SK-N-SH treated with all-trans-retinoic acid at 6 μM for 48 hours (cell line): ENCODE measurements around the gene MACF1.

Source experiments
- ATAC-seq: fragments of 200-7000 bp; cut with Tn5 transposase; 3 replicates; pipeline ENCODE4 v1.9.1; 2020; ENCODE audit warnings: mild to moderate bottlenecking, moderate library complexity
- ARNTL ChIP-seq: fragments of 450-650 bp; formaldehyde crosslinking; IDR thresholded peaks from 2 replicates; pipeline ENCODE4 v1.5.0; 2020; ENCODE audit warnings: low read depth, mild to moderate bottlenecking, moderate library complexity, borderline replicate concordance
- BACH2 ChIP-seq: fragments of 250-450 bp; sonication (Bioruptor Pico); IDR thresholded peaks from 2 replicates; pipeline ENCODE4 v1.9.0; 2021; ENCODE audit warnings: mild to moderate bottlenecking, borderline replicate concordance
- CREB5 ChIP-seq: fragments of 250-450 bp; sonication (Bioruptor Pico); IDR thresholded peaks from 2 replicates; pipeline ENCODE4 v1.5.1; 2020; ENCODE audit warnings: low read depth, mild to moderate bottlenecking, moderate library complexity
- CSDC2 ChIP-seq: fragments of 250-450 bp; sonication (Bioruptor Pico); IDR thresholded peaks from 2 replicates; pipeline ENCODE4 v1.5.0; 2020; ENCODE audit warnings: mild to moderate bottlenecking, moderate library complexity
- ESRRG ChIP-seq: fragments of 250-450 bp; sonication (Bioruptor Pico); IDR thresholded peaks from 2 replicates; pipeline ENCODE4 v1.6.1; 2021; ENCODE audit warnings: mild to moderate bottlenecking
- GLIS3 ChIP-seq: fragments of 250-450 bp; sonication (Bioruptor Pico); IDR thresholded peaks from 2 replicates; pipeline ENCODE4 v1.5.0; 2020; ENCODE audit warnings: mild to moderate bottlenecking, moderate library complexity
- ISL1 ChIP-seq: fragments of 250-450 bp; sonication (Bioruptor Pico); IDR thresholded peaks from 2 replicates; pipeline ENCODE4 v2.1.2; 2022; ENCODE audit warnings: mild to moderate bottlenecking, moderate library complexity
- OSR1 ChIP-seq: fragments of 250-450 bp; sonication (Bioruptor Pico); IDR thresholded peaks from 2 replicates; pipeline ENCODE4 v1.8.0; 2022; ENCODE audit warnings: moderate library complexity, mild to moderate bottlenecking, inconsistent platforms
- PPARA ChIP-seq: fragments of 250-450 bp; sonication (Bioruptor Pico); IDR thresholded peaks from 2 replicates; pipeline ENCODE4 v1.5.0; 2020; ENCODE audit warnings: mild to moderate bottlenecking, borderline replicate concordance
- RARB ChIP-seq: fragments of 250-450 bp; sonication (Bioruptor Pico); IDR thresholded peaks from 2 replicates; pipeline ENCODE4 v1.8.0; 2021; ENCODE audit warnings: mild to moderate bottlenecking, moderate library complexity
- TCF4 ChIP-seq: fragments of 250-450 bp; sonication (Bioruptor Pico); IDR thresholded peaks from 2 replicates; pipeline ENCODE4 v1.8.0; 2021; ENCODE audit warnings: mild to moderate bottlenecking, moderate library complexity, borderline replicate concordance
- TOX ChIP-seq: fragments of 250-450 bp; sonication (Bioruptor Pico); IDR thresholded peaks from 2 replicates; pipeline ENCODE4 v1.8.0; 2021; ENCODE audit warnings: mild to moderate bottlenecking, moderate library complexity, borderline replicate concordance
- TSHZ2 ChIP-seq: fragments of 250-450 bp; sonication (Bioruptor Pico); IDR thresholded peaks from 2 replicates; pipeline ENCODE4 v1.5.0; 2020; ENCODE audit warnings: mild to moderate bottlenecking, moderate library complexity
- ZC3H10 ChIP-seq: fragments of 250-450 bp; sonication (Bioruptor Pico); IDR thresholded peaks from 2 replicates; pipeline ENCODE4 v1.5.1; 2021; ENCODE audit warnings: mild to moderate bottlenecking, moderate library complexity
- ZFP3 ChIP-seq: fragments of 250-450 bp; sonication (Bioruptor Pico); IDR thresholded peaks from 2 replicates; pipeline ENCODE4 v1.5.0; 2020; ENCODE audit warnings: mild to moderate bottlenecking, moderate library complexity
- ZFP30 ChIP-seq: fragments of 450-650 bp; formaldehyde crosslinking; IDR thresholded peaks from 2 replicates; pipeline ENCODE4 v1.5.0; 2022; ENCODE audit warnings: mild to moderate bottlenecking, moderate library complexity
- ZNF565 ChIP-seq: fragments of 450-650 bp; formaldehyde crosslinking; conservative IDR thresholded peaks from 2 replicates; pipeline ENCODE4 v1.5.0; 2020; ENCODE audit warnings: low read depth, mild to moderate bottlenecking, moderate library complexity
- ZNF70 ChIP-seq: fragments of 450-650 bp; formaldehyde crosslinking; IDR thresholded peaks from 2 replicates; pipeline ENCODE4 v1.5.0; 2020; ENCODE audit warnings: mild to moderate bottlenecking, moderate library complexity
- ZNF8 ChIP-seq: fragments of 450-650 bp; formaldehyde crosslinking; IDR thresholded peaks from 2 replicates; pipeline ENCODE4 v1.5.0; 2020; ENCODE audit warnings: mild to moderate bottlenecking, moderate library complexity
- TF ChIP-seq, protein P1 (sequence below): fragments of 250-450 bp; sonication (Bioruptor Pico); IDR thresholded peaks from 2 replicates; pipeline ENCODE4 v1.8.0; 2021; ENCODE audit warnings: low read depth, mild to moderate bottlenecking, moderate library complexity, borderline replicate concordance

MACF1 gene

DNA sequence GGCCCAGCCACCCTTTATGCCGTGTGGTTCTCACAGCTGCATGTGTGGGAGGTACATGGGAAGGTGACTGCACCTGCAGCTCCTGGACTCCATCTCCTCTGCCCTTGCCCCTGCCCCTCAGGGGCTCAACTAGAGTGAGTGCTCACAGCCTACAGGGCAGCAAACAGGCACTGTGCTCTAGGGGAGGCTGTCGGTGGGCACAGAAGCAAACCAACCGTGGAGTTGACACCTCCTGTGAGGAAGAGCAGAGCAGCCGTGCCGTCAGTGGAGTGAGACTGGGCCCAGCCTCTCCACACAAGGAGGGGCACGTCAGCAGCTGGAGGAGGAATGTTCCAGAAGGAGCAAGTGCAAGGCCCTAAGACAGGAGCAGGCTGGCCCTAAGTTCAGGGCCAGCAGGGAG is 319.7 kb downstream of the MACF1 start:
- TF ChIP-seq CREB5 (CRISPR knock-in tag): no peak
- TF ChIP-seq BACH2 (CRISPR knock-in tag): no peak
- TF ChIP-seq, protein P1, sequence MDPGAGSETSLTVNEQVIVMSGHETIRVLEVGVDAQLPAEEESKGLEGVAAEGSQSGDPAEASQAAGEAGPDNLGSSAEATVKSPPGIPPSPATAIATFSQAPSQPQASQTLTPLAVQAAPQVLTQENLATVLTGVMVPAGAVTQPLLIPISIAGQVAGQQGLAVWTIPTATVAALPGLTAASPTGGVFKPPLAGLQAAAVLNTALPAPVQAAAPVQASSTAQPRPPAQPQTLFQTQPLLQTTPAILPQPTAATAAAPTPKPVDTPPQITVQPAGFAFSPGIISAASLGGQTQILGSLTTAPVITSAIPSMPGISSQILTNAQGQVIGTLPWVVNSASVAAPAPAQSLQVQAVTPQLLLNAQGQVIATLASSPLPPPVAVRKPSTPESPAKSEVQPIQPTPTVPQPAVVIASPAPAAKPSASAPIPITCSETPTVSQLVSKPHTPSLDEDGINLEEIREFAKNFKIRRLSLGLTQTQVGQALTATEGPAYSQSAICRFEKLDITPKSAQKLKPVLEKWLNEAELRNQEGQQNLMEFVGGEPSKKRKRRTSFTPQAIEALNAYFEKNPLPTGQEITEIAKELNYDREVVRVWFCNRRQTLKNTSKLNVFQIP (CRISPR knock-in tag): no peak
- no peak for TF ChIP-seq TSHZ2
- no peak for TF ChIP-seq ZFP3 (CRISPR knock-in tag)
- no peak for TF ChIP-seq ZNF565 (CRISPR knock-in tag)
- TF ChIP-seq CSDC2 (CRISPR knock-in tag): no peak
- no peak for TF ChIP-seq ZFP30 (CRISPR knock-in tag)
- no peak for TF ChIP-seq ISL1 (CRISPR knock-in tag)
- TF ChIP-seq PPARA: no peak
- no peak for TF ChIP-seq RARB (CRISPR knock-in tag)
- TF ChIP-seq GLIS3 (CRISPR knock-in tag): no peak
- no peak for TF ChIP-seq ZNF8
- TF ChIP-seq ESRRG (CRISPR knock-in tag): no peak
- no peak for TF ChIP-seq OSR1 (CRISPR knock-in tag)
- no peak for ATAC-seq

DNA sequence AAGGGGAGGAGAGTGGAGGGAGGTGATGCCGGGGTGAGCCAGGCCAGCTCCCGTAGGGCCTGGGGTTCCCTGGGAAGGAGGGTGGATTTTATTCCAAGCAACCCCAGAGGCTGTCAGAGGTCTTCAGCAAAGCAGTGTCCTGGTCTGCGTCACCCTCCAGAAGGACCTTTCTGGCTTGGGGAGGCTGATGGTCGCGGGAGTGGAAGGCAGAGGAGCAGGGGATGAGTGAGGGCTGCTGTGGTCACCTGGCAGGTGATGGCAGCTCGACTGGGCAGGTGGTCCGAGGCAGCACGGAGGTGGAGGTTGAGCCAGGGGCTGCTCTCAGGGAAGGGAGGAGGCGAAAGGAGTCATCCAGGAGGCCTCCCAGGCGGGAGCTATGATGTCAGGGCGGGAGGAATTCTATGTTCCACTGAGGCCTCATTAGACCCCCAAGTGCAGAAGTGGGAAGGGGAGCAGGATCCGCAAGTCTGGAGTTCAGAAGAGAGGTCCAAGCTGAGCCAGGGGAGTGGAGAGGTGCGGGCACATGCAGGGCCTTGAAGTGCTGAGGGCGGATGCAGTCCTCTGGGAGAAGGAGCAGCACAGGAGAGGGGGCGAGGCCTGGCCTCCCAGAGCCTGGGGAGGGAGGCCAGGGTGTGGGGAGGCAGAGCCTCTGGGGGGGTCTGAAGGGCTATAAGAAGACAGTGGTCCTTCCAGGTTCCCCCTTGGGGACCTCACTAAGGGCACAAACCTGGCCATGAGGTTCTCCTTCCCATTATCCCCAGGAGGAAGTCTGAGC is 320.3 kb downstream of the MACF1 start:
- ATAC-seq: no peak
- TF ChIP-seq CREB5 (CRISPR knock-in tag): no peak
- TF ChIP-seq ARNTL: no peak
- TF ChIP-seq ZC3H10 (CRISPR knock-in tag): no peak
- TF ChIP-seq TCF4 (CRISPR knock-in tag): no peak
- TF ChIP-seq ZNF70 (CRISPR knock-in tag): no peak
- no peak for TF ChIP-seq OSR1 (CRISPR knock-in tag)
- no peak for TF ChIP-seq ISL1 (CRISPR knock-in tag)
- no peak for TF ChIP-seq ZFP30 (CRISPR knock-in tag)
- no peak for TF ChIP-seq BACH2 (CRISPR knock-in tag)
- TF ChIP-seq TSHZ2: no peak
- TF ChIP-seq TOX (CRISPR knock-in tag): no peak
- TF ChIP-seq, all 23 proteins: peak for 0
